ENCODE measurements around the gene RAB8B.

The RAB8B gene

DNA sequence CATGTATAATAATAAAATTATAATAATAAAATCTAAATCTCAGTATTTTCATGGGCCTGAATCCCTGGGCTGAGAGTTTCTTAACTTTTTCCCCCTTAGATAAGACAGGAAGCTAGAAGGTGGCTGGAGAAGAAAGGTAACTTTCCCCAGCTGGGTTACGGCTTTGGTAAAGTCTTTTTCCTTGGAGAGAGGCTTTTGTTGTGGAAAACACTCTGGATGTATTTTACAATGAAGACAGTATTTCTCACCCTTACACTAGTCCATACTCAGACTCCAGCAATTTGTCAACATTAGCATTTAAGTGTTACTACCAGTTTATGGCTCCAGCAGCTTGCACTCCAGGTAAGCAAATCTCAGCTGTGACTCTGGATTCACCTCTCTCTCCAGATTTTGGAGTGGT, 122.9 kb downstream of the RAB8B start:
- no peak for DNase-seq (ENCODE audit: low read depth)
- TF ChIP-seq, protein P1, sequence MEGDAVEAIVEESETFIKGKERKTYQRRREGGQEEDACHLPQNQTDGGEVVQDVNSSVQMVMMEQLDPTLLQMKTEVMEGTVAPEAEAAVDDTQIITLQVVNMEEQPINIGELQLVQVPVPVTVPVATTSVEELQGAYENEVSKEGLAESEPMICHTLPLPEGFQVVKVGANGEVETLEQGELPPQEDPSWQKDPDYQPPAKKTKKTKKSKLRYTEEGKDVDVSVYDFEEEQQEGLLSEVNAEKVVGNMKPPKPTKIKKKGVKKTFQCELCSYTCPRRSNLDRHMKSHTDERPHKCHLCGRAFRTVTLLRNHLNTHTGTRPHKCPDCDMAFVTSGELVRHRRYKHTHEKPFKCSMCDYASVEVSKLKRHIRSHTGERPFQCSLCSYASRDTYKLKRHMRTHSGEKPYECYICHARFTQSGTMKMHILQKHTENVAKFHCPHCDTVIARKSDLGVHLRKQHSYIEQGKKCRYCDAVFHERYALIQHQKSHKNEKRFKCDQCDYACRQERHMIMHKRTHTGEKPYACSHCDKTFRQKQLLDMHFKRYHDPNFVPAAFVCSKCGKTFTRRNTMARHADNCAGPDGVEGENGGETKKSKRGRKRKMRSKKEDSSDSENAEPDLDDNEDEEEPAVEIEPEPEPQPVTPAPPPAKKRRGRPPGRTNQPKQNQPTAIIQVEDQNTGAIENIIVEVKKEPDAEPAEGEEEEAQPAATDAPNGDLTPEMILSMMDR (IDR thresholded peaks at IDR 0.05; ENCODE audit: insufficient read depth, low read depth, low read length, missing control alignments) = no peak
- H3K4me3 ChIP-seq (ENCODE audit: low read length) = no peak overlapping the region

DNA sequence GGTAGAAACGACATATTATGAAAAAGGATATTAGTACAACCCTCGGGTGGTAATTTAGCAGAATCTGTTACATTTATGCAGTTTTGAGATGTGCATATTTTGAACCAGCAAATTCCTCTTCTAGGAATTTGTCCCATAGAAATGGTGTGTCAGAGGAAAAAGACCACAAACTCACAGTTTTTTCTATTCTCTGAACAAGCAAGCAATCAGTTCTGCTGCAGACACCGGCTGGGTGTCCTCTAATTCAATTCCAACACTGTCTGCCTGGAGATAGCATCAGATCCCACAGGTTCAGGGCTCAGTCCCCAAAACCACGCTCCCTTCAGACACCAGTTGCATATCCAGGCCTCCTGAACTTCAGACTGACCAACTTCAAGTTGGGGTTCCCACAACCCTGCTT, 124.4 kb downstream of the RAB8B start:
- H3K4me3 ChIP-seq (ENCODE audit: low read length) = no peak overlapping the region
- TF ChIP-seq, protein P1 (IDR thresholded peaks at IDR 0.05; ENCODE audit: insufficient read depth, low read depth, low read length, missing control alignments) = no peak
- no peak for DNase-seq (ENCODE audit: low read depth)

DNA sequence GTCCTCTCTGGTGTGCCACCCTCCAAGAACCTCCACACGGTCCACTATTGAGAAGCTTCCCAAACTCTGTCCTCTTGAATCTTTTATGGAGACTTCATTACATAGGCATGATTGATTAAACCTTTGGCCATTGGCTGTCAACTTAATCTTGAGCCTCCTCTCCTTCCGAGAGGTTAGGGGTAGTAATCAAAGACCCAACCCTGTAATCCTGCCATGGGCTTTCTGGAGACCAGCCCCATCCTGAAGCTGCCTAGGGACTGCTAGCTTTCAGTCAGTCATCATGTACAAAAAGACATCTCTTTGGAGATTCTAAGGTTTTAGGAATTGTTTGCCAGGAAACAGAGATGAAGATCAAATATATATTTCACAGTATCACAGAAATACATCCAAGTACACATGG, 125.0 kb downstream of the RAB8B start:
- no peak for DNase-seq (ENCODE audit: low read depth)
- no peak overlapping the region for H3K4me3 ChIP-seq (ENCODE audit: low read length)
- TF ChIP-seq, protein P1 (IDR thresholded peaks at IDR 0.05; ENCODE audit: insufficient read depth, low read depth, low read length, missing control alignments) = no peak

All from epithelial cell of esophagus (primary cell).